T1000 (cell line): Measurements from ENCODE around the gene CAVIN1.
"Not testable (repeated sequence)": the region's sequence is repeated elsewhere in the genome, so short reads cannot be mapped to it uniquely, and the experiment has no call there.

Source experiments
- DNase-seq: peaks from one replicate; lab custom pipeline; 2025; ENCODE audit warnings: mixed read lengths; lab: John Stamatoyannopoulos, UW

Gene CAVIN1

DNA sequence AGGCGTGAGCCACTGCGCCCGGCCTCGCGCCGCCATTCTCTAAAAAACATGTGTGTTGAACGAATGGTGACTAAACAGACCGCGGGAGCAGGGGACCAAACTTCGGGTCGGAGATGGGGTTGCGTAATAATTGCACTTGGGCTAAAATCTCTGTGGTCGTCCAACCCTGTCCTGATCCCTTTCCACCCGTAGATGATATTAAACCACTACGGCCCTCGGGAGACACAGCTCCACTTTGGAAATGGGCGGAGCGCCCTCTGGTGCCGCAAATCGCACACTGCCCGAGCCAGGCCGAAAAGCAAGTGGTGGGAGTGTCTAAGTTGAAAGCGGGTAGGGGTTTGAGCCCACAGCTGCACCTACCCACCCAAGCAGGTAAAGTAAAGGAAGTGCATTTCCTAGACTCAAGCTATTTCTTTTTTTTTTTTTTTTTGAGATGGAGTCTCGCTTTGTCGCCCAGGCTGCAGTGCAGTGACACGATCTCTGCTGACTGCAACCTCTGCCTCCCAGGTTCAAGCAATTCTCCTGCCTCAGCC lies 17.0 kb downstream of the CAVIN1 start:
- DNase-seq, result peak; percentile 36

GRCh38 chr17:42405076-42405475 lies 18.0 kb downstream of the CAVIN1 start:
- no peak for DNase-seq

DNA sequence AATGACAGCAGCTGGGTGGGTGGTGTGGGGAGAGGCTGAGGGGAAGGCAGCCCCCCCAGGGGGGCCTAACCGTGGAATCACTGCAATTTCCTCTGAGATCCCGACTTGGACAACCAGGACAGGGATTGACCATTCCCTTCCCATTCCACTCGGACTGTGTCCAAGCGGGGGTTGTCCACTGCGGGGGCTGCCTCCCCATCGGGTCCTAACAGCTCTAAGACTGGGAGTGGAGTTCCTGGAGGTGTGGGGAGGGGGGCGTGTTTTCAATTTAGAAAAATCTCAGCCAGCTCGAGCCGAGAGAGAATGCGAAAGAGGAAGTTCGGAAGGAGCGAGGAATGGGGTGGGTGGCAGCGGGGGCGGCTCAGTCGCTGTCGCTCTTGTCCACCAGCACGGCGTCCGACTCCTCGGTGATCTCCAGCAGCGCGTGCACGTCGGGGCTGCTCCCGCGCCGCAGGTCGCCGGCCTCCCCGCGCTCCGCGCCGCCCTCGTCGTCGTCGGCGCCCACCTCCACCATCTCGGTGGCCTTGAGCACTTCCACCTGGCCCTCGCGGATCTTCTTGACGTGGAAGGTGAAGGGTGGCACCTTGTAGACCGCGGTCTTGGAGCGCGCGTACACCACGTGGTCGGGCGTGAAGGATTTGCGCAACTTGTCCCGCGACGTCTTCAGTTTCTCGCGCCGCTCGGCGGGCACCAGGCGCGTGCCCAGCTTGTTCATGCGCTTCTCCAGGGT lies 18.6 kb downstream of the CAVIN1 start:
- no peak for DNase-seq

- no peak for DNase-seq
Measured at GRCh38 chr17:42403150-42403549, 19.9 kb downstream of the CAVIN1 start.

DNA sequence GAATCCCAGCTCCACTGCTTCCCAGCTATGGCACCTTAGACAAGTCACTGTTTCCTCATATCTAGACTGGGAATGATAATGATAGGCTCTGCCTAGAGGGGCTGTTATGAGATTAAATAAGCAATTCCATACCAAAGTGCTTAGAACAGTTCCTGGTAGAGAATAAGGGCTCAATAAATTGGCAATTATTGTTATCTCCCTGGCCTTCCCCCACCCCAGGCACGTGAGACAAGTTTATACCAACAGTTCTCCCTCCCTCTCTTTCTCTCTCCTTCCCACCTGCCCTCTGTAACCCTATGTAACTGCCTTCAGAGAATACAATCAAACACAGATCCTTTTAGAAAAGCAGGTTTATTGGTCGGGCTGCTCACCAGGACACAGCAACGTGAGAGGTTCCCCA lies 20.9 kb downstream of the CAVIN1 start:
- no peak for DNase-seq

DNA sequence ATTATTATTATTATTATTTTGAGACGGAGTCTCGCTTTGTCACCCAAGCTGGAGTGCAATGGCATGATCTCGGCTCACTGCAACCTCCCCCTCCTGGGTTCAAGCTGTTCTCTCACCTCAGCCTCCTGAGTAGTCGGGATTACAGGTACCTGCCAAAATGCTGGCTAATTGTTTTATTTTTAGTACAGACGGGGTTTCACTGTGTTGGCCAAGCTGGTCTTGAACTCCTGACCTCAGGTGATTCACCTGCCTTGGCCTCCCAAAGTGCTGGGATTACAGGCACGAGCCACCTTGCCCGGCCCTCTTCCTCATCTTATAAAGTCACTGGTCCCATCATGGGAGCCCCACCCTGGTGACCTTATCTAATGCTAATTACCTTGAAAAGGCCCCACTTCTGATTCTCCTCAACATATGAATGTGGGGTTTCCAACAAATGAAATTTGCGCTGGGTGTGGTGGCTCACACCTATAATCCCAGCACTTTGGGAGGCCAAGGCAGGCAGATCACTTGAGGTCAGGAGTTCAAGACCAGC lies 22.1 kb downstream of the CAVIN1 start:
- not testable (repeated sequence) for DNase-seq

GRCh38 chr17:42399948-42400843 lies 22.9 kb downstream of the CAVIN1 start:
- no peak for DNase-seq

GRCh38 chr17:42399121-42399520 lies 23.9 kb downstream of the CAVIN1 start:
- DNase-seq, result no peak

GRCh38 chr17:42395601-42396000 lies 27.5 kb downstream of the CAVIN1 start:
- DNase-seq, result not testable (repeated sequence)

- DNase-seq, result no peak
Measured at GRCh38 chr17:42394838-42395237, 28.2 kb downstream of the CAVIN1 start.

DNA sequence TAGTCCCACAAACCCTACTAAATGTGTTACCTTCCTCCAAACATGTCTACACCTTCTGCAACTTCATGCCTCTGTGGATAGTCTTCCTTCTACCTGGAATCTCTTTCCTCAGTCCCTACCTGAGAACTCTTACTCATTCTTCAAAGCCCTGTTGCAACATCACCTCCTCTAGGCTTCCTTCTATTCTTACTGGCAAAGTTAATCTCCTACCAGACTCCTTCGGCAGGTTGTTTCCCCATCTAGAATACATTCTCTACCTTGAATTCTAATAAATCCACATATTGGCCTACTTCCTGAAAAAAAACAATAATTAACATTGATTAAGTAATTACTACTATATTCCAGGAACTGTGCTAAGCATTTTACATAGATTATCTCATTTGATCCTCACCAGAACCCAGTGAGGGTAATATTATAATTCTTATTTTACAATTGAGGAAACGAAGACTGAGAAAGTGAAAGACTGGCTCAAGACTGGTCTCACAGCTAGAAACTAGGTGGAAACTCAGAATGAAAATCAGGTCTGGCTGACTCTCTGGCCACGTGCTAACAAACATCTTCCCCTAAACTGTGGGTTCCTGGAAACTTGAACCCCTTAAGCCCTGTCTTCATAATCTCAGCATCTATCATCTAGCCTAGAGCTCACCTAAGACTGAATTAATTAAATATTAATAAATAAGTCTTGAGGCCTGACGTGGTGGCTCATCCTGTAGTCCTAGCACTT lies 30.2 kb downstream of the CAVIN1 start:
- DNase-seq, result no peak

DNA sequence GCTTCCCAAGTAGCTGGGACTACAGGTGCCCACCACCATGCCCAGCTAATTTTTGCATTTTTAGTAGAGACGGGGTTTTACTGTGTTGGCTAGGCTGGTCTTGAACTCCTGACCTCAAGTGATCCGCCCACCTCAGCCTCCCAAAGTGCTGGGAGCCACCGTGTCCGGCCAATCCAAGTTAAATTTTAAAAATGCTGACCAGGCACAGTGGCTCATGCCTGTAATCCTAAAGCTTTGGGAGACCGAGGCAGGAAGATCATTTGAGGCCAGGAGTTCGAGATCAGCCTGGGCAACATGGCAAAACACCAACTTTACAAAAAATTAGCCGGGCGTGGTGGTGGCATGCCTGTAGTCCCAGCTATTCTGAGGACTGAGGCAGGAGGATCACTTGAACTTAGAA lies 31.6 kb downstream of the CAVIN1 start:
- DNase-seq, result not testable (repeated sequence)

GRCh38 chr17:42389899-42390298 lies 33.2 kb downstream of the CAVIN1 start:
- no peak for DNase-seq

DNA sequence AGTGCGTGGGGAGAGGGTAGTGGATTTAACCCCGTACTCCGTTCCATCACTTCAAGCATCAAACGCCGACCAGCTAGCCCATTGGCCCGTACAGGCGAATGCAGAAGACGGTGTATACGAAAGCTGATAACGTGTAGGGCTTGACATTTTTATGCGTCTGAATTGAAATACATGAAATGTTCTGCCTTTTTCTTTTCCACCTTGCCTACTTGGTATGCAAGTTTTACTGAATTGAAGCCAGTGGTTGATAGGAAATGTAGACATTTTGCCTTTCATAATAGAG lies 34.0 kb downstream of the CAVIN1 start:
- DNase-seq, result no peak

- DNase-seq, result peak; percentile 100
Measured at GRCh38 chr17:42388381-42389134, 34.5 kb downstream of the CAVIN1 start, which contains the start of gene STAT3. STAT3 (minus strand) TSS chr17:42388442; CDS start chr17:42348516, 39,926 bp downstream.

DNA sequence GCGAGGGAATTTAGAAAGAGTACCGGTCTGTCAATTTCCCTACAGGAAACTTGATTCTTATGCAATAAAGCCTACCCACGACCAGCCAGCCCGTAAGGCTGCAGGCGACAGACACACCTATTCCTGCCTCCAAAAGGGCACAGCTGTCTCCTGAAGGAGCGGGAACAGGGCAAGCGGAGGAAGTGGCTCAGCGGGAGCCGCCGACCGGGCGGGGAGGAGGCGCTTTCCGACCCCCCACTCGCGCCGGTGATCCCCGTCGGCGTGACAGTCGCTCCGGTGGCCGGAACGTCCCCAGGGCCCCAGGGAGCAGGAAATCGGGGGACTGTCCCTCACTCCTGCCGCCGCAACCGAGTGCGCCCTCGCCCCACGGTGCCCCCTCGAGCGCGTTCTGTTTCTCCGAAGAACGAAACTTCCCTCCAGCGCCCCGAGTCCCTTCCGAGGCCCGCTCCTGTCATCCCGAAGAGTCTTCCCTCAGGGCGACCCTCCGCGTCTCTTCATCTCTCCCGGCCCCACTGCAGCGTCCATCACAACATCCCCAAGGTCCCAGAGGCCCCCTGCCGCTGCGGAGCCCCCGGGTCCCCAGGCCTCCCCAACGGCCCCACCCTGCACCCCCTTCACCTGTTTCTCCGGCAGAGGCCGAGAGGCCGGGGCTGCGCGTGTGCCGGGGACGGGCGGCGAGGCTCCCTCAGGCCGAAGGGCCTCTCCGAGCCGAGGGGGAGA lies 35.2 kb downstream of the CAVIN1 start:
- no peak for DNase-seq

- no peak for DNase-seq
Measured at GRCh38 chr17:42386777-42387657, 36.0 kb downstream of the CAVIN1 start.

- DNase-seq, result no peak
Measured at GRCh38 chr17:42381898-42382297, 41.2 kb downstream of the CAVIN1 start.

- DNase-seq, result no peak
Measured at GRCh38 chr17:42380935-42381334, 42.1 kb downstream of the CAVIN1 start.
